ENCODE data around the gene GALNT17. TPM values are rescaled to one million over a fixed set of nuclear protein-coding genes. Genes with fewer than 3 reads are reported as not detected.

Gene GALNT17
- total RNA-seq, 1 donor from 2014 or later = 95.3 TPM

DNA sequence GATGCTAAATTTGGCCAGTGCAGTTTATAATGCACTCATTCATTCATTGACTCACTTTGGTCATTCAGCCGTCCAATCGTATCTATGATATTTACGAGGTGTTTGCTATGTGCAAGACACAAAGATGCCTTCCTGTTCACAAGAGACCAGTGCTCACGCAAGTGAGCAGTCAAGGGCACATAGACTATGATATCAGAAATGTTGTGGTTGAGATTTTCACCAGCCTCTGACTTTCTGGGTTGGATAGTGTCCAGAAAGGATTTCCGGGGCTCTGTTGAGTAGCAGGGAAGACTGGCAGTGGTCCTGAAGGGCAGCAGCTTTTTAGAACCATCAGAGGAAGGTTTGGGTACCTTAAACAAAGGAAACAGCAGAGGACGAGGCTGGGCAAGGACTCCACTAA is 191.8 kb downstream of the GALNT17 start:
- intact Hi-C loops (cut with micrococcal nuclease) = no loop called here

DNA sequence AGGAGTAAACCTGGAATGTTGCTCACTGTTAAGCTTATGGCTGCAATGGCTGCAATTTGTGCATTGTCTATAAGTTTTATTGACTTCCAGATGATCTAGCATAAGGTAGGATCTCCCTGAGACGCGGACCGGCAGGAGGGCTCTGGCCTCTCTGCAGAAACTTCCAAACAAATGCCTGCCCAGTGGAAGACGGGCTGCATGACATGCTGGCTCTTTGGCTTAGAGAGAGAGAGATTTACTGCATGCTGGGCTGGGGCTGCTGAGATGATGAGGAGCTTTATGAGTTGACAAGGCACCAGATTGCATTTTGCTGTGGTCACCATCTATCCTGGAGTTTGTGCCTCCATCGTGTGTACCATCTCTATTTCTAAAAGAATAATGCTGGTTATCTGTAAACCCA is 193.2 kb downstream of the GALNT17 start:
- Histone ChIP-seq H3K36me3 (no peaks in the 10 kb centered on the region), H3K9me3 (replicated peaks) (no peaks in the 10 kb centered on the region)
- intact Hi-C loops (cut with micrococcal nuclease) = no loop called here

More for the DNA sequence above, 191.8 kb downstream of the GALNT17 start:
- no peaks in the 10 kb centered on the region for H3K36me3 ChIP-seq
- H3K4me3 ChIP-seq = no peak overlapping the region
- TF ChIP-seq, protein P1, sequence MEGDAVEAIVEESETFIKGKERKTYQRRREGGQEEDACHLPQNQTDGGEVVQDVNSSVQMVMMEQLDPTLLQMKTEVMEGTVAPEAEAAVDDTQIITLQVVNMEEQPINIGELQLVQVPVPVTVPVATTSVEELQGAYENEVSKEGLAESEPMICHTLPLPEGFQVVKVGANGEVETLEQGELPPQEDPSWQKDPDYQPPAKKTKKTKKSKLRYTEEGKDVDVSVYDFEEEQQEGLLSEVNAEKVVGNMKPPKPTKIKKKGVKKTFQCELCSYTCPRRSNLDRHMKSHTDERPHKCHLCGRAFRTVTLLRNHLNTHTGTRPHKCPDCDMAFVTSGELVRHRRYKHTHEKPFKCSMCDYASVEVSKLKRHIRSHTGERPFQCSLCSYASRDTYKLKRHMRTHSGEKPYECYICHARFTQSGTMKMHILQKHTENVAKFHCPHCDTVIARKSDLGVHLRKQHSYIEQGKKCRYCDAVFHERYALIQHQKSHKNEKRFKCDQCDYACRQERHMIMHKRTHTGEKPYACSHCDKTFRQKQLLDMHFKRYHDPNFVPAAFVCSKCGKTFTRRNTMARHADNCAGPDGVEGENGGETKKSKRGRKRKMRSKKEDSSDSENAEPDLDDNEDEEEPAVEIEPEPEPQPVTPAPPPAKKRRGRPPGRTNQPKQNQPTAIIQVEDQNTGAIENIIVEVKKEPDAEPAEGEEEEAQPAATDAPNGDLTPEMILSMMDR (IDR thresholded peaks at IDR 0.05; ENCODE audit: borderline replicate concordance) = no peak
- peaks cover 25% of the 10 kb centered on the region for H3K4me1 ChIP-seq
- H3K27me3 ChIP-seq (ENCODE audit: low read depth) = no peaks in the 10 kb centered on the region
- no peaks in the 10 kb centered on the region for H3K9me3 ChIP-seq (replicated peaks)
- no peak for DNase-seq
- no peak overlapping the region for H3K27ac ChIP-seq (replicated peaks)

DNA sequence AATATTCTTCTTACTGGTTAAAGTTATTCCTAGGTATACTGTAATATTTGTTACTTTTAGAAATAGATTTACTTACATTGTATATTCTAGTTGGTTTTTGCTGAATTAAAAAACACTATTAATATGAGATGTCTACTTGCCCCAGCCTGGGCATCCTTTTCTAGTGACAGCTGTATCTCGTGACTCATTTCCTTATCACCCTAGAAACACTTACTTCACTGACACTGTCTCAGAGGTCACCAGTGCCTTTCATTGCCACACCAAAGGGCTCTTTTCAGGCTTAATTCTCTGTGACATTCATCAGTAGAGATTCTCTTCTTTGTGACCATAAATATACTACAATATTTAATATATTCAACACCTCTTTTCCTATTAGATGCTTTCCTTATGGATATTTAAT is 194.7 kb downstream of the GALNT17 start:
- no peak overlapping the region for H3K4me3 ChIP-seq

More for the DNA sequence above, 193.2 kb downstream of the GALNT17 start:
- Histone ChIP-seq H3K4me1 (peaks cover 26% of the 10 kb centered on the region), H3K4me3 (no peak overlapping the region), H3K27me3 (ENCODE audit: low read depth) (no peaks in the 10 kb centered on the region), H3K27ac (replicated peaks) (no peak overlapping the region)
- DNase-seq = no peak
- TF ChIP-seq, protein P1 (IDR thresholded peaks at IDR 0.05; ENCODE audit: borderline replicate concordance) = no peak

DNA sequence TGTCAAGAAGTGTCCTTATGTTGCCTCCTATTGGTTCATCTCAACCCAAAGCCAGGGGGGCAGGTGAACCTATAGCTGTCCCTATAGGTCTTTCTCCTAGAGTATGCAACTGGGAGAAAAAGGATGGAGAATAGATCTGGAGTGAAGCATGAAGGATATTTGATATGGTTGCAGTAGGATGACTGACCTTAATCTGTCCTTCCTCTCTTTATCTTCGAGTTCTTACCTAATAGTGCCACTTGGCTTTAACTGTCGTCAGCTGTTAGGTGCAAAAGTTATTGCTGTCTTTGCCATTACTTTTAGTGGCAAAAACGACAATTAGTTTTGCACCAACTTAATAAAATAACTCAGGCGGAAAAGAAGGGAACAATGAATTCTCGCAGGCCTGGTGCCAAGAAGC is 196.0 kb downstream of the GALNT17 start:
- TF ChIP-seq, protein P1 (IDR thresholded peaks at IDR 0.05; ENCODE audit: borderline replicate concordance) = no peak
- intact Hi-C loops (cut with micrococcal nuclease) = no loop called here
- Histone ChIP-seq H3K4me1 (peaks cover 26% of the 10 kb centered on the region), H3K27ac (replicated peaks) (peak overlapping the region; percentile 3), H3K36me3 (no peaks in the 10 kb centered on the region), H3K27me3 (ENCODE audit: low read depth) (no peaks in the 10 kb centered on the region), H3K4me3 (no peak overlapping the region), H3K9me3 (replicated peaks) (no peaks in the 10 kb centered on the region)
- DNase-seq = no peak

More for the DNA sequence above, 194.7 kb downstream of the GALNT17 start:
- no peak for DNase-seq
- TF ChIP-seq, protein P1 (IDR thresholded peaks at IDR 0.05; ENCODE audit: borderline replicate concordance) = no peak
- Histone ChIP-seq H3K36me3 (no peaks in the 10 kb centered on the region), H3K27me3 (ENCODE audit: low read depth) (no peaks in the 10 kb centered on the region), H3K9me3 (replicated peaks) (no peaks in the 10 kb centered on the region), H3K27ac (replicated peaks) (no peak overlapping the region), H3K4me1 (peaks cover 26% of the 10 kb centered on the region)
- intact Hi-C loops (cut with micrococcal nuclease) = no loop called here

DNA sequence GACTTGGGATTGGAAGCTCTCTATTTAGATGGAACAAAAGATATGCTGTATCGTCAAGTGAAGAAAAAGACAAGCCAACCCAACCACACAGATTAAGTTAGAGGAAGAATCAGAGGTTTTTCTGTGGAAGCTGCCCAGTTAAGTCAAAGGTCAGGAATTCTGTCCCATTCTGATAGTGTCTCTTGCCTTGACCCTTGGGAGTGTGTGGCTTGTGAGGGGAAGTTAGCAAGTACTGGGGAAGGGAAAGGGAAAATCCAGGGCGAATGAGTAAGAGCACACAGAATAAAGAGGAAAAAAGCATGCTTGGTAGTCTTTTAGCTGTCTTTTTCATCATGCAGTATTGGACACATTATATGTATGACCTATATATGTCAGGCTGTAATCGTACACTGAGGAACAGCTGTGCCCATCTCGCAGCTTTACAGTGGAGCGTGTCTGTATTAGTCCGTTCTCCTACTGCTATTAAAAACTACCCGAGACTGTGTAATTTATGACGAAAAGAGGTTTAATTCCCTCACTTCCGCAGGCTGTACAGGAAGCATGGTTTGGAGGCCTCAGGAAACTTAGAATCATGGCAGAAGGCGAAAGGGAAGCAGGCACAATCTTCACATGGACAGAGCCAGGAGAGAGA is 197.2 kb downstream of the GALNT17 start:
- H3K9me3 ChIP-seq (replicated peaks) = no peaks in the 10 kb centered on the region
- TF ChIP-seq, protein P1 (IDR thresholded peaks at IDR 0.05; ENCODE audit: borderline replicate concordance) = no peak
- no peaks in the 10 kb centered on the region for H3K27me3 ChIP-seq (ENCODE audit: low read depth)
- intact Hi-C loops (cut with micrococcal nuclease) = no loop called here
- H3K27ac ChIP-seq (replicated peaks) = no peak overlapping the region
- H3K36me3 ChIP-seq = no peaks in the 10 kb centered on the region
- no peak overlapping the region for H3K4me3 ChIP-seq
- H3K4me1 ChIP-seq = peaks cover 26% of the 10 kb centered on the region
- DNase-seq = no peak
